Measurements from ENCODE around the gene SLC39A1. TPM values are rescaled to one million over a fixed set of nuclear protein-coding genes. Genes with fewer than 3 reads are reported as not detected.

The SLC39A1 gene
- total RNA-seq, 1 experiment from 2014 or later, result 204 TPM

DNA sequence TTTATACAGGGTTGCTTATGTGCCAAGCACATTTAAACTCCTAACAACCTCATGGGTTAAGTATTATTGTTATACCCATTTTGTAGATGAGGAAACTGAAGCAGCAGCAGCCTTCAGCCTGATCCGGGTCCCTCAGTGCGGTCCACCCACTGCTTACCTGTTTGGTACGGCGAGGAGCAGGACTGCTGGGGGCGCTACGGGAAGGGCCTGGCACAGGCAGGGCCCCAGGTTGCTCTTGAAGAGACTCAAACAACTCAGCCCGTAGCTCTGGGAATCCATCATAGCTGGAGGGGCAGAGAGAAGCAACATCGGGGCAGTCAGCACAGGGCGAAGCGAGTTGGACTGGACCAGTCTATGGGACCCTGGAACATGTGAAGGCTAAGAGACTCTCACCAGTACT lies 26.0 kb downstream of the SLC39A1 start:
- no peak overlapping the region for H3K4me3 Mint-ChIP-seq
- ChIA-PET POLR2A (interaction anchor here (0.5 to 1.3 kb wide), 2 partner anchors 9 to 156 kb away, joined by 3 to 5 read pairs; partner anchors contain the start of gene DENND4B), CTCF (no interaction called here)
- H3K27me3 Mint-ChIP-seq (ENCODE audit: low read depth), result no peaks in the 10 kb centered on the region
- TF ChIP-seq, protein P1, sequence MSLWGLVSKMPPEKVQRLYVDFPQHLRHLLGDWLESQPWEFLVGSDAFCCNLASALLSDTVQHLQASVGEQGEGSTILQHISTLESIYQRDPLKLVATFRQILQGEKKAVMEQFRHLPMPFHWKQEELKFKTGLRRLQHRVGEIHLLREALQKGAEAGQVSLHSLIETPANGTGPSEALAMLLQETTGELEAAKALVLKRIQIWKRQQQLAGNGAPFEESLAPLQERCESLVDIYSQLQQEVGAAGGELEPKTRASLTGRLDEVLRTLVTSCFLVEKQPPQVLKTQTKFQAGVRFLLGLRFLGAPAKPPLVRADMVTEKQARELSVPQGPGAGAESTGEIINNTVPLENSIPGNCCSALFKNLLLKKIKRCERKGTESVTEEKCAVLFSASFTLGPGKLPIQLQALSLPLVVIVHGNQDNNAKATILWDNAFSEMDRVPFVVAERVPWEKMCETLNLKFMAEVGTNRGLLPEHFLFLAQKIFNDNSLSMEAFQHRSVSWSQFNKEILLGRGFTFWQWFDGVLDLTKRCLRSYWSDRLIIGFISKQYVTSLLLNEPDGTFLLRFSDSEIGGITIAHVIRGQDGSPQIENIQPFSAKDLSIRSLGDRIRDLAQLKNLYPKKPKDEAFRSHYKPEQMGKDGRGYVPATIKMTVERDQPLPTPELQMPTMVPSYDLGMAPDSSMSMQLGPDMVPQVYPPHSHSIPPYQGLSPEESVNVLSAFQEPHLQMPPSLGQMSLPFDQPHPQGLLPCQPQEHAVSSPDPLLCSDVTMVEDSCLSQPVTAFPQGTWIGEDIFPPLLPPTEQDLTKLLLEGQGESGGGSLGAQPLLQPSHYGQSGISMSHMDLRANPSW (CRISPR knock-in tag; conservative IDR thresholded peaks at IDR 0.05; ENCODE audit: low read depth), result no peak
- TF ChIP-seq TCF7 (CRISPR knock-in tag; IDR thresholded peaks at IDR 0.05; ENCODE audit: low read depth), result no peak
- TF ChIP-seq, protein P2, sequence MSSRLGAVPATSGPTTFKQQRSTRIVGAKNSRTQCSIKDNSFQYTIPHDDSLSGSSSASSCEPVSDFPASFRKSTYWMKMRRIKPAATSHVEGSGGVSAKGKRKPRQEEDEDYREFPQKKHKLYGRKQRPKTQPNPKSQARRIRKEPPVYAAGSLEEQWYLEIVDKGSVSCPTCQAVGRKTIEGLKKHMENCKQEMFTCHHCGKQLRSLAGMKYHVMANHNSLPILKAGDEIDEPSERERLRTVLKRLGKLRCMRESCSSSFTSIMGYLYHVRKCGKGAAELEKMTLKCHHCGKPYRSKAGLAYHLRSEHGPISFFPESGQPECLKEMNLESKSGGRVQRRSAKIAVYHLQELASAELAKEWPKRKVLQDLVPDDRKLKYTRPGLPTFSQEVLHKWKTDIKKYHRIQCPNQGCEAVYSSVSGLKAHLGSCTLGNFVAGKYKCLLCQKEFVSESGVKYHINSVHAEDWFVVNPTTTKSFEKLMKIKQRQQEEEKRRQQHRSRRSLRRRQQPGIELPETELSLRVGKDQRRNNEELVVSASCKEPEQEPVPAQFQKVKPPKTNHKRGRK (CRISPR knock-in tag; IDR thresholded peaks at IDR 0.05; ENCODE audit: borderline replicate concordance), result no peak
- DNase-seq (ENCODE audit: low spot score) (no peak), ATAC-seq (no peak)
- H3K9me3 Mint-ChIP-seq, result no peaks in the 10 kb centered on the region
- no peaks in the 10 kb centered on the region for H3K4me1 Mint-ChIP-seq
- no peak overlapping the region; the same call in 1 of the 2 replicates for H3K27ac Mint-ChIP-seq
- peaks cover 59% of the 10 kb centered on the region for H3K36me3 Mint-ChIP-seq

DNA sequence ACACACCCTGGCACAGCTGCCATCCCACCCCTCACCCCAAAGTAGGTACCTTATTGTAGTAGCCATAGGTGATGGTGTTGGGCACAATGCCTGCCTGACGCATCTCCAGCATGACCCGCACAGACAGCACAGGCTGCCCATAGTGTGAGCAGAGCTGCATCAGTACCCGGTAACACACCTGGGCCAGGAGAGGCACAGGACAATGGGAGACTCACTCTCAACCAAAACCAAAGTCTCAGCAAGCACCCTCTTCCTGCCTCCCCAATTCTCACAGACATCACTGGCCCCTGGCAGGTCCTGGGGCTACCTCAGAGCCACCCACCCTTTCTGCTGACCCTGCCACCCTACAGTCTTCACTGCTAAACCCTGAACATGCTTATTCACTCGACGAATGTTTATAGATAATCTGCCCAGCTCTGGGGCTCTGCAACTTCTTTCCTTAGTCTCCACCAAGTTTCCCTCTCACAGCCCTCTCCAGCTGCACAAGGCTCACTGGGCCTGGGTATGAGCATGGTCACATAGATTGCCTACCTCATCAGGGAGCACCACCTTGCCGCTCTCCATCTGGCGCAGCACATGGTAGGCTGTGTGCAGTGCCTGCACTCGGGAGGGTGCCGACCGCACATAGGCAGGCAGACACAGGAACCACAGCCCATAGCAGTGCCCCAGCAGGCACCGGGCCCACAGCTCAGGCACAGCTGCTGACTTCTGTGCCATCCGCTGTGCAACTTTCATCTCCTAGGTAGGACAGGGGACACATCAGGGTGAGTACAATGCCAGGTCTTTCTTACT lies 27.1 kb downstream of the SLC39A1 start:
- DNase-seq (ENCODE audit: low spot score) (no peak), ATAC-seq (no peak)
- Mint-ChIP-seq H3K27ac (peak overlapping the region; percentile 28; the same call in 1 of the 2 replicates), H3K4me3 (no peak overlapping the region), H3K36me3 (peaks cover 63% of the 10 kb centered on the region), H3K27me3 (ENCODE audit: low read depth) (no peaks in the 10 kb centered on the region), H3K9me3 (no peaks in the 10 kb centered on the region), H3K4me1 (no peaks in the 10 kb centered on the region)
- TF ChIP-seq FOXJ3 (CRISPR knock-in tag; IDR thresholded peaks at IDR 0.05; ENCODE audit: borderline replicate concordance) (no peak), SMAD4 (CRISPR knock-in tag; IDR thresholded peaks at IDR 0.05) (no peak), ZNF423 (CRISPR knock-in tag; IDR thresholded peaks at IDR 0.05) (no peak), FOXP1 (CRISPR knock-in tag; IDR thresholded peaks at IDR 0.05; ENCODE audit: borderline replicate concordance) (no peak)
- ChIA-PET POLR2A (no interaction called here), CTCF (no interaction called here)

DNA sequence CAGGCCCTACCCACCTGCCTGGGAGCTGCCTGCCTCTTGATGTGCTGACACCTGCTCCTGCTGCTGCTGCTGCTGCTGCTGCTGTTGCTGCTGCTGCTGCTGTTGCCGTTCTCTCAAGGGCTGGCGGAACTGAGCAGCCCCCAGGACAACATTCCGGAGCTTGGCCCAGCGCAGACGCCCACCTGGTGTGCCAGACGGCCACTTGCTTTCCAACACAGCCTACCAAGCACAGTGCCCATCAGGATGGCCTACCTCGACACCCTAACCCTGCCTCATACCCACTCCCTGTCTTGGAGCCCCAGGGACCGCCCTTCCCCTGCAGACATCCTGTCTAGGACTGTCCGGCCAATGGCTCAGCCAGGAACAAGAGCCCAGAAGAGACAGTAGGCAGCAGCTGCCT lies 28.6 kb downstream of the SLC39A1 start:
- no peak for ATAC-seq
- no peak for DNase-seq (ENCODE audit: low spot score)
- CTCF ChIA-PET, result no interaction called here
- Mint-ChIP-seq H3K4me3 (no peak overlapping the region), H3K9me3 (no peaks in the 10 kb centered on the region), H3K27ac (no peak overlapping the region), H3K4me1 (no peaks in the 10 kb centered on the region), H3K36me3 (peaks cover 55% of the 10 kb centered on the region), H3K27me3 (ENCODE audit: low read depth) (no peaks in the 10 kb centered on the region)
- POLR2A ChIA-PET, result interaction anchor here (0.5 to 0.7 kb wide), 2 partner anchors 11 to 29 kb away, joined by 3 read pairs; no protein-coding TSS in a partner anchor
- TF ChIP-seq ELF4 (CRISPR knock-in tag; IDR thresholded peaks at IDR 0.05; ENCODE audit: low read depth) (no peak), PREB (CRISPR knock-in tag; IDR thresholded peaks at IDR 0.05; ENCODE audit: borderline replicate concordance) (no peak), TP53 (CRISPR knock-in tag; IDR thresholded peaks at IDR 0.05) (no peak), JUN (CRISPR knock-in tag; IDR thresholded peaks at IDR 0.05) (no peak), FOXJ3 (CRISPR knock-in tag; IDR thresholded peaks at IDR 0.05; ENCODE audit: borderline replicate concordance) (no peak), ZNF219 (CRISPR knock-in tag; IDR thresholded peaks at IDR 0.05; ENCODE audit: borderline replicate concordance) (no peak), ERG (CRISPR knock-in tag; IDR thresholded peaks at IDR 0.05) (no peak), ZNF396 (CRISPR knock-in tag; IDR thresholded peaks at IDR 0.05; ENCODE audit: borderline replicate concordance) (no peak), ZNF138 (CRISPR knock-in tag; conservative IDR thresholded peaks at IDR 0.05) (no peak), NFE2L1 (CRISPR knock-in tag; IDR thresholded peaks at IDR 0.05) (no peak), ZNF263 (CRISPR knock-in tag; IDR thresholded peaks at IDR 0.05; ENCODE audit: low read depth) (no peak), EMX1 (CRISPR knock-in tag; IDR thresholded peaks at IDR 0.05) (no peak), JAZF1 (CRISPR knock-in tag; IDR thresholded peaks at IDR 0.05) (no peak), ATF1 (CRISPR knock-in tag; IDR thresholded peaks at IDR 0.05) (no peak)
- TF ChIP-seq, protein P3, sequence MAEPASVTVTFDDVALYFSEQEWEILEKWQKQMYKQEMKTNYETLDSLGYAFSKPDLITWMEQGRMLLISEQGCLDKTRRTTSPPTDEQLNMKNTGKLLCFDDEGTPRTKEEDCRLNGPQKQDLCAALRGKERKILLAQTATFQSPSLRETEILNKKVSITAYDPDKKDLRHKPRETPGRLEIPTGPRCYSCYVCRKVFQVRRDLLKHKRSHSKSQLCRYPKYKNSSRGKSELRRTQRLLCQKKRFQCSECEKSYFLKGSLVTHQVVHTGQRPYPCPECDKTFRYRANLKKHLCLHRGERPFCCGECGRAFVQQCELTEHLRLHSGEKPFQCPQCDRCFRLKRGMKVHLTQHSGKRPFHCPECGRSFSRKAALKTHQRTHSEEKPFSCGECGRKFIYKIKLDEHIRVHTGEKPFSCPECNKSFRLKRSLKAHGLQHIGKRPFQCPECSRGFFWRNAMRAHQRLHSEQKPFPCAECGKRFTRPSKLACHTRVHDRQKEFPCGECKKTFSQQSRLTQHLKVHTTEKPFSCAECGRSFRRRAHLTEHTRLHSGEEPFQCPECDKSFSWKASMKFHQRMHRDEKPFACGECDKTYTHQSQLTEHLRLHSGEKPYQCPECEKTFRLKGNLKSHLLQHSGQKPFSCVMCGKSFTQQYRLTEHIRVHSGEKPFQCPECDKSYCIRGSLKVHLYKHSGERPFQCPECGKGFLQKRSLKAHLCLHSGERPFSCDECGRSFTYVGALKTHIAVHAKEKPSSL (CRISPR knock-in tag; conservative IDR thresholded peaks at IDR 0.05), result no peak
- TF ChIP-seq, protein P4, sequence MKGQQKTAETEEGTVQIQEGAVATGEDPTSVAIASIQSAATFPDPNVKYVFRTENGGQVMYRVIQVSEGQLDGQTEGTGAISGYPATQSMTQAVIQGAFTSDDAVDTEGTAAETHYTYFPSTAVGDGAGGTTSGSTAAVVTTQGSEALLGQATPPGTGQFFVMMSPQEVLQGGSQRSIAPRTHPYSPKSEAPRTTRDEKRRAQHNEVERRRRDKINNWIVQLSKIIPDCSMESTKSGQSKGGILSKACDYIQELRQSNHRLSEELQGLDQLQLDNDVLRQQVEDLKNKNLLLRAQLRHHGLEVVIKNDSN (CRISPR knock-in tag; IDR thresholded peaks at IDR 0.05), result no peak
